ENCODE measurements around the gene ZNF256.

- TF ChIP-seq CTCF (IDR thresholded peaks at IDR 0.05), result no peak
- TF ChIP-seq POLR2A (IDR thresholded peaks at IDR 0.05), result no peak
- no peak for TF ChIP-seq EP300 (IDR thresholded peaks at IDR 0.05)
These were observed 1.2 kb downstream of the ZNF256 start for GRCh38 chr19:57946316-57946715.

Measured in gastroesophageal sphincter (tissue), 3 donors.